Measurements from ENCODE around the gene TPRG1.

The TPRG1 gene

GRCh38 chr3:189363590-189364255 lies 192.0 kb downstream of the TPRG1 start:
- DNase-seq: no peak

GRCh38 chr3:189365609-189366564 lies 194.1 kb downstream of the TPRG1 start:
- DNase-seq: no peak

GRCh38 chr3:189368384-189368783 lies 196.6 kb downstream of the TPRG1 start:
- no peak for DNase-seq

GRCh38 chr3:189369636-189370035 lies 197.9 kb downstream of the TPRG1 start:
- no peak for DNase-seq

- no peak for DNase-seq
These were observed 200.5 kb downstream of the TPRG1 start for GRCh38 chr3:189372243-189372642.

Measured in NCI-H187 treated with DMSO at 0.1 percent for 48 hours (cell line).